HEK293 (cell line): ENCODE results near the gene NRG2.

ENCODE experiments used
- EGR2 ChIP-seq: fragments of 450-650 bp; formaldehyde crosslinking; IDR thresholded peaks from 2 replicates; pipeline ENCODE4 v1.5.1; 2016; ENCODE audit warnings: low read depth, missing biosample characterization, missing genetic modification characterization
- GLI2 ChIP-seq: fragments of 450-650 bp; formaldehyde crosslinking; IDR thresholded peaks from 2 replicates; pipeline ENCODE4; 2017; ENCODE audit warnings: missing biosample characterization, missing genetic modification characterization, low read depth, borderline replicate concordance
- GLI4 ChIP-seq: fragments of 450-650 bp; formaldehyde crosslinking; IDR thresholded peaks from 2 replicates; pipeline ENCODE4 v1.5.1; 2016; ENCODE audit warnings: missing biosample characterization, missing genetic modification characterization
- KLF10 ChIP-seq: fragments of 450-650 bp; IDR thresholded peaks from 2 replicates; pipeline ENCODE4 v1.5.1; 2018; ENCODE audit warnings: missing biosample characterization, mild to moderate bottlenecking, missing genetic modification characterization
- KLF17 ChIP-seq: fragments of 450-650 bp; formaldehyde crosslinking; IDR thresholded peaks from 2 replicates; pipeline ENCODE4 v1.5.1; 2016; ENCODE audit warnings: missing biosample characterization, missing genetic modification characterization
- OVOL3 ChIP-seq: fragments of 450-650 bp; formaldehyde crosslinking; IDR thresholded peaks from 2 replicates; pipeline ENCODE4 v1.5.1; 2016; ENCODE audit warnings: missing biosample characterization, missing genetic modification characterization
- SETDB1 ChIP-seq: IDR thresholded peaks from one replicate; pipeline ENCODE4 v1.6.1; 2017; ENCODE audit warnings: mild to moderate bottlenecking, low read length, moderate library complexity, mixed read lengths; ENCODE audit not compliant: insufficient read length
- TRIM28 ChIP-seq: IDR thresholded peaks from 2 replicates; pipeline ENCODE4 v1.6.1; 2011; ENCODE audit warnings: low read length, control low read depth, borderline replicate concordance
- TSHZ1 ChIP-seq: fragments of 450-650 bp; formaldehyde crosslinking; IDR thresholded peaks from 2 replicates; pipeline ENCODE4 v1.5.1; 2016; ENCODE audit warnings: missing biosample characterization, missing genetic modification characterization, borderline replicate concordance
- ZBTB10 ChIP-seq: fragments of 450-650 bp; formaldehyde crosslinking; IDR thresholded peaks from 2 replicates; pipeline ENCODE4 v1.5.1; 2016; ENCODE audit warnings: missing biosample characterization, missing genetic modification characterization
- ZBTB21 ChIP-seq: fragments of 450-650 bp; formaldehyde crosslinking; IDR thresholded peaks from 2 replicates; pipeline ENCODE4 v1.5.1; 2017; ENCODE audit warnings: missing biosample characterization, missing genetic modification characterization
- ZBTB6 ChIP-seq: fragments of 450-650 bp; formaldehyde crosslinking; IDR thresholded peaks from 2 replicates; pipeline ENCODE4 v1.5.1; 2017; ENCODE audit warnings: missing biosample characterization, missing genetic modification characterization
- ZIC2 ChIP-seq: fragments of 450-650 bp; formaldehyde crosslinking; IDR thresholded peaks from 2 replicates; pipeline ENCODE4 v1.5.1; 2016; ENCODE audit warnings: missing biosample characterization, missing genetic modification characterization
- ZNF239 ChIP-seq: fragments of 450-650 bp; formaldehyde crosslinking; IDR thresholded peaks from 2 replicates; pipeline ENCODE4 v1.5.1; 2016; ENCODE audit warnings: missing biosample characterization, missing genetic modification characterization
- ZNF416 ChIP-seq: fragments of 450-650 bp; formaldehyde crosslinking; IDR thresholded peaks from 2 replicates; pipeline ENCODE4 v1.5.1; 2016; ENCODE audit warnings: missing biosample characterization, missing genetic modification characterization
- ZNF501 ChIP-seq: fragments of 450-650 bp; formaldehyde crosslinking; IDR thresholded peaks from 2 replicates; pipeline ENCODE4 v1.5.1; 2016; ENCODE audit warnings: missing biosample characterization, missing genetic modification characterization
- ZNF600 ChIP-seq: fragments of 450-650 bp; formaldehyde crosslinking; IDR thresholded peaks from 2 replicates; pipeline ENCODE4 v1.5.1; 2016; ENCODE audit warnings: missing biosample characterization, missing genetic modification characterization
- ZNF639 ChIP-seq: fragments of 450-650 bp; formaldehyde crosslinking; IDR thresholded peaks from 2 replicates; pipeline ENCODE4 v1.5.1; 2016; ENCODE audit warnings: missing biosample characterization, missing genetic modification characterization
- ZNF791 ChIP-seq: fragments of 450-650 bp; formaldehyde crosslinking; IDR thresholded peaks from 2 replicates; pipeline ENCODE4 v1.5.1; 2016; ENCODE audit warnings: missing biosample characterization, missing genetic modification characterization
- ZXDB ChIP-seq: fragments of 450-650 bp; formaldehyde crosslinking; IDR thresholded peaks from 2 replicates; pipeline ENCODE4 v1.5.1; 2016; ENCODE audit warnings: missing biosample characterization, missing genetic modification characterization
- TF ChIP-seq, protein P1 (sequence below): fragments of 450-650 bp; formaldehyde crosslinking; optimal IDR thresholded peaks from 2 replicates; pipeline ENCODE3; 2016; ENCODE audit warnings: missing biosample characterization, mild to moderate bottlenecking, missing genetic modification characterization
- TF ChIP-seq, protein P2 (sequence below): fragments of 450-650 bp; formaldehyde crosslinking; conservative IDR thresholded peaks from 2 replicates; pipeline ENCODE4 v1.5.1; 2016; ENCODE audit warnings: low read depth, missing biosample characterization, missing genetic modification characterization

The NRG2 gene

DNA sequence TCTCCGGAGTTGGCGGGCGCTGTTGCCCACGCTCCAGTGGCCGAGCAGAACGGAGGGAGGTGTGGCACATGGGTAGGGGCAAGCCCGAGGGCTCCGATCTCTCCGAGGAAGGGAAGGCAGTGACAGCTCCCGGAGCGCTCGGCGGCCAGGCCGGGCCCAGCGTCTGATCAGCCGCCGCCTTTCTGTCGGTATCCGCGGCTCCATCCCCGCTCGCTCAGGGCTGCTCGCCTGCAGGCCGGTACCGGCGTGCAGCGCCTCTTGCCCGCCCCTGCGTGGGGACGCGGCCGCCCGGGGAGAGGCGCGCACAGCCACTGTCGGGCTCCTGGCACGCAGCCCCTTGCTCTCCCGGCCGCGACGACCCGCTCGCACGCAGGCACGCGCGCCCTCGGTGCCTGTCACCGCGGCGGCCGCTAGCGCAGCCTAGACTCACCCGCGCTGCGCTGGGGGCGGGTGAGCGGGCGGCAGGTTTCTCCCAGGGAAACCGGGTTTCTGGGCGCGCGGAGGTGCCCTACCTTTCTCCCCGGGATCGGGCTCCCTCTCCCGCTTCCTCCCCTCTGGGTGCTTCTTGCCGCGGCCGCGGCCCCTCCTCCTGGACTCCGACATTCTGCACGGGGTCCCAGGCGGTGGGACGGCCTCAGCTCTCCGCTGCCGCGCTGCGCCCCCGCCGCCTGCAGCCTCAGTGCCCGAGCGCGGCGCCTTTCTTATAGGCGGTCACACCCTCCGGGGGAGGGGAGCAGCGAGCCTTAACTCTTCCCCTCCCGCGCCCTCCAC is 139.1 kb downstream of the NRG2 start (continued):
- TF ChIP-seq, protein P1, sequence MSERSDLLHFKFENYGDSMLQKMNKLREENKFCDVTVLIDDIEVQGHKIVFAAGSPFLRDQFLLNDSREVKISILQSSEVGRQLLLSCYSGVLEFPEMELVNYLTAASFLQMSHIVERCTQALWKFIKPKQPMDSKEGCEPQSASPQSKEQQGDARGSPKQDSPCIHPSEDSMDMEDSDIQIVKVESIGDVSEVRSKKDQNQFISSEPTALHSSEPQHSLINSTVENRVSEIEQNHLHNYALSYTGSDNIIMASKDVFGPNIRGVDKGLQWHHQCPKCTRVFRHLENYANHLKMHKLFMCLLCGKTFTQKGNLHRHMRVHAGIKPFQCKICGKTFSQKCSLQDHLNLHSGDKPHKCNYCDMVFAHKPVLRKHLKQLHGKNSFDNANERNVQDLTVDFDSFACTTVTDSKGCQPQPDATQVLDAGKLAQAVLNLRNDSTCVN (tag by site-specific recombination) = peak; percentile 93
- no peak for TF ChIP-seq ZNF416 (tag by site-specific recombination)
- no peak for TF ChIP-seq ZNF791 (tag by site-specific recombination)
- peak; percentile 17; the same call in 1 of the 2 replicates for TF ChIP-seq ZBTB10 (tag by site-specific recombination)
- no peak for TF ChIP-seq TSHZ1 (tag by site-specific recombination)
- no peak for TF ChIP-seq ZNF239
- no peak for TF ChIP-seq GLI2
- peak; percentile 49; the same call in 1 of the 2 replicates for TF ChIP-seq KLF10 (tag by site-specific recombination)
- no peak for TF ChIP-seq ZBTB6
- TF ChIP-seq ZNF639 (tag by site-specific recombination) = no peak
- TF ChIP-seq GLI4 (tag by site-specific recombination) = no peak
- no peak for TF ChIP-seq OVOL3 (tag by site-specific recombination)
- TF ChIP-seq ZIC2 = peak; percentile 26; the same call in 1 of the 2 replicates
- peak; percentile 91; the same call in 1 of the 2 replicates for TF ChIP-seq EGR2
- peak; percentile 71 for TF ChIP-seq KLF17 (tag by site-specific recombination)
- TF ChIP-seq ZXDB (tag by site-specific recombination) = peak; percentile 38; the same call in 1 of the 2 replicates
- no peak for TF ChIP-seq SETDB1
- TF ChIP-seq ZNF501 (tag by site-specific recombination) = 0 out of 2 replicates have a peak, but pooled peaks have one; percentile 15
- TF ChIP-seq, protein P2, sequence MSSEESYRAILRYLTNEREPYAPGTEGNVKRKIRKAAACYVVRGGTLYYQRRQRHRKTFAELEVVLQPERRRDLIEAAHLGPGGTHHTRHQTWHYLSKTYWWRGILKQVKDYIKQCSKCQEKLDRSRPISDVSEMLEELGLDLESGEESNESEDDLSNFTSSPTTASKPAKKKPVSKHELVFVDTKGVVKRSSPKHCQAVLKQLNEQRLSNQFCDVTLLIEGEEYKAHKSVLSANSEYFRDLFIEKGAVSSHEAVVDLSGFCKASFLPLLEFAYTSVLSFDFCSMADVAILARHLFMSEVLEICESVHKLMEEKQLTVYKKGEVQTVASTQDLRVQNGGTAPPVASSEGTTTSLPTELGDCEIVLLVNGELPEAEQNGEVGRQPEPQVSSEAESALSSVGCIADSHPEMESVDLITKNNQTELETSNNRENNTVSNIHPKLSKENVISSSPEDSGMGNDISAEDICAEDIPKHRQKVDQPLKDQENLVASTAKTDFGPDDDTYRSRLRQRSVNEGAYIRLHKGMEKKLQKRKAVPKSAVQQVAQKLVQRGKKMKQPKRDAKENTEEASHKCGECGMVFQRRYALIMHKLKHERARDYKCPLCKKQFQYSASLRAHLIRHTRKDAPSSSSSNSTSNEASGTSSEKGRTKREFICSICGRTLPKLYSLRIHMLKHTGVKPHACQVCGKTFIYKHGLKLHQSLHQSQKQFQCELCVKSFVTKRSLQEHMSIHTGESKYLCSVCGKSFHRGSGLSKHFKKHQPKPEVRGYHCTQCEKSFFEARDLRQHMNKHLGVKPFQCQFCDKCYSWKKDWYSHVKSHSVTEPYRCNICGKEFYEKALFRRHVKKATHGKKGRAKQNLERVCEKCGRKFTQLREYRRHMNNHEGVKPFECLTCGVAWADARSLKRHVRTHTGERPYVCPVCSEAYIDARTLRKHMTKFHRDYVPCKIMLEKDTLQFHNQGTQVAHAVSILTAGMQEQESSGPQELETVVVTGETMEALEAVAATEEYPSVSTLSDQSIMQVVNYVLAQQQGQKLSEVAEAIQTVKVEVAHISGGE (tag by site-specific recombination) = no peak
- TF ChIP-seq TRIM28 = no peak
- peak; percentile 37; the same call in 1 of the 2 replicates for TF ChIP-seq ZNF600 (tag by site-specific recombination)
- no peak for TF ChIP-seq ZBTB21 (tag by site-specific recombination)
